ENCODE data around the gene STX5. TPM values are rescaled to one million over a fixed set of nuclear protein-coding genes. Genes with fewer than 3 reads are reported as not detected.
A peak's percentile ranks its signal among the peaks of the same experiment; 100 is the strongest.

STX5 gene
- total and polyA plus RNA-seq, 9 of the 15 experiments (the other 6 are each of a cell fraction or from before 2014, with no cell fraction given), result 2.8 to 28.6 (median 23.7) TPM

GRCh38 chr11:62855571-62856332 is 23.9 kb upstream of the STX5 start (continued):
- TF ChIP-seq, protein P1, sequence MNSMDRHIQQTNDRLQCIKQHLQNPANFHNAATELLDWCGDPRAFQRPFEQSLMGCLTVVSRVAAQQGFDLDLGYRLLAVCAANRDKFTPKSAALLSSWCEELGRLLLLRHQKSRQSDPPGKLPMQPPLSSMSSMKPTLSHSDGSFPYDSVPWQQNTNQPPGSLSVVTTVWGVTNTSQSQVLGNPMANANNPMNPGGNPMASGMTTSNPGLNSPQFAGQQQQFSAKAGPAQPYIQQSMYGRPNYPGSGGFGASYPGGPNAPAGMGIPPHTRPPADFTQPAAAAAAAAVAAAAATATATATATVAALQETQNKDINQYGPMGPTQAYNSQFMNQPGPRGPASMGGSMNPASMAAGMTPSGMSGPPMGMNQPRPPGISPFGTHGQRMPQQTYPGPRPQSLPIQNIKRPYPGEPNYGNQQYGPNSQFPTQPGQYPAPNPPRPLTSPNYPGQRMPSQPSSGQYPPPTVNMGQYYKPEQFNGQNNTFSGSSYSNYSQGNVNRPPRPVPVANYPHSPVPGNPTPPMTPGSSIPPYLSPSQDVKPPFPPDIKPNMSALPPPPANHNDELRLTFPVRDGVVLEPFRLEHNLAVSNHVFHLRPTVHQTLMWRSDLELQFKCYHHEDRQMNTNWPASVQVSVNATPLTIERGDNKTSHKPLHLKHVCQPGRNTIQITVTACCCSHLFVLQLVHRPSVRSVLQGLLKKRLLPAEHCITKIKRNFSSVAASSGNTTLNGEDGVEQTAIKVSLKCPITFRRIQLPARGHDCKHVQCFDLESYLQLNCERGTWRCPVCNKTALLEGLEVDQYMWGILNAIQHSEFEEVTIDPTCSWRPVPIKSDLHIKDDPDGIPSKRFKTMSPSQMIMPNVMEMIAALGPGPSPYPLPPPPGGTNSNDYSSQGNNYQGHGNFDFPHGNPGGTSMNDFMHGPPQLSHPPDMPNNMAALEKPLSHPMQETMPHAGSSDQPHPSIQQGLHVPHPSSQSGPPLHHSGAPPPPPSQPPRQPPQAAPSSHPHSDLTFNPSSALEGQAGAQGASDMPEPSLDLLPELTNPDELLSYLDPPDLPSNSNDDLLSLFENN (IDR thresholded peaks at IDR 0.05; ENCODE audit: low read depth in 2 of 2, low read length in 2 of 2), result peak in 1 of 2 experiments; percentile 75; a peak in 1 of 4 replicates
- peak in 1 of 2 experiments; percentile 85; a peak in 2 of 4 replicates for TF ChIP-seq CSDE1 (IDR thresholded peaks at IDR 0.05)
- TF ChIP-seq EHMT2 (IDR thresholded peaks at IDR 0.05), result no peak
- TF ChIP-seq ZNF217 (CRISPR knock-in tag; IDR thresholded peaks at IDR 0.05), result no peak
- TF ChIP-seq SMAD2 (IDR thresholded peaks at IDR 0.05; ENCODE audit: low read depth, low read length), result no peak
- TF ChIP-seq, protein P2, sequence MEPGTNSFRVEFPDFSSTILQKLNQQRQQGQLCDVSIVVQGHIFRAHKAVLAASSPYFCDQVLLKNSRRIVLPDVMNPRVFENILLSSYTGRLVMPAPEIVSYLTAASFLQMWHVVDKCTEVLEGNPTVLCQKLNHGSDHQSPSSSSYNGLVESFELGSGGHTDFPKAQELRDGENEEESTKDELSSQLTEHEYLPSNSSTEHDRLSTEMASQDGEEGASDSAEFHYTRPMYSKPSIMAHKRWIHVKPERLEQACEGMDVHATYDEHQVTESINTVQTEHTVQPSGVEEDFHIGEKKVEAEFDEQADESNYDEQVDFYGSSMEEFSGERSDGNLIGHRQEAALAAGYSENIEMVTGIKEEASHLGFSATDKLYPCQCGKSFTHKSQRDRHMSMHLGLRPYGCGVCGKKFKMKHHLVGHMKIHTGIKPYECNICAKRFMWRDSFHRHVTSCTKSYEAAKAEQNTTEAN (CRISPR knock-in tag; IDR thresholded peaks at IDR 0.05), result 0 out of 2 replicates have a peak, but pooled peaks have one; percentile 69
- no peak for TF ChIP-seq ATF1 (CRISPR knock-in tag; IDR thresholded peaks at IDR 0.05)
- TF ChIP-seq ATF1 (tag; IDR thresholded peaks at IDR 0.05), result peak; percentile 73
- TF ChIP-seq ZNF197 (CRISPR knock-in tag; IDR thresholded peaks at IDR 0.05; ENCODE audit: low read depth), result 0 out of 2 replicates have a peak, but pooled peaks have one; percentile 44
- peak; percentile 75; the same call in 1 of the 2 replicates for TF ChIP-seq ZNF717 (CRISPR knock-in tag; IDR thresholded peaks at IDR 0.05)
- peak; percentile 56; the same call in 1 of the 2 replicates for TF ChIP-seq ZBTB7A (IDR thresholded peaks at IDR 0.05; ENCODE audit: borderline replicate concordance, control insufficient read depth, low read depth, low read length)
- TF ChIP-seq ZNF23 (CRISPR knock-in tag; IDR thresholded peaks at IDR 0.05), result no peak
- 0 out of 2 replicates have a peak, but pooled peaks have one; percentile 33 for TF ChIP-seq ZNF79 (CRISPR knock-in tag; IDR thresholded peaks at IDR 0.05; ENCODE audit: low read depth)
- TF ChIP-seq ZNF274 (IDR thresholded peaks at IDR 0.05; ENCODE audit: borderline replicate concordance, low read depth, low read length), result no peak
- peak; percentile 96 for TF ChIP-seq SNRNP70 (optimal IDR thresholded peaks at IDR 0.05; ENCODE audit: low read depth, low read length)
- no peak for TF ChIP-seq BRF2 (IDR thresholded peaks at IDR 0.05; ENCODE audit: borderline replicate concordance, insufficient read depth, insufficient read length)
- TF ChIP-seq TEAD1 (CRISPR knock-in tag; IDR thresholded peaks at IDR 0.05), result peak; percentile 22 to 36; a peak in 2 of 4 replicates
- TF ChIP-seq BCOR (IDR thresholded peaks at IDR 0.05), result no peak; the same call in 1 of the 2 replicates
- TF ChIP-seq ZNF3 (CRISPR knock-in tag; IDR thresholded peaks at IDR 0.05), result 0 out of 2 replicates have a peak, but pooled peaks have one; percentile 58
- TF ChIP-seq NKRF (IDR thresholded peaks at IDR 0.05; ENCODE audit: borderline replicate concordance), result peak; percentile 91

All from K562 (cell line).